ENCODE results near the gene DRGX.

Gene DRGX

DNA sequence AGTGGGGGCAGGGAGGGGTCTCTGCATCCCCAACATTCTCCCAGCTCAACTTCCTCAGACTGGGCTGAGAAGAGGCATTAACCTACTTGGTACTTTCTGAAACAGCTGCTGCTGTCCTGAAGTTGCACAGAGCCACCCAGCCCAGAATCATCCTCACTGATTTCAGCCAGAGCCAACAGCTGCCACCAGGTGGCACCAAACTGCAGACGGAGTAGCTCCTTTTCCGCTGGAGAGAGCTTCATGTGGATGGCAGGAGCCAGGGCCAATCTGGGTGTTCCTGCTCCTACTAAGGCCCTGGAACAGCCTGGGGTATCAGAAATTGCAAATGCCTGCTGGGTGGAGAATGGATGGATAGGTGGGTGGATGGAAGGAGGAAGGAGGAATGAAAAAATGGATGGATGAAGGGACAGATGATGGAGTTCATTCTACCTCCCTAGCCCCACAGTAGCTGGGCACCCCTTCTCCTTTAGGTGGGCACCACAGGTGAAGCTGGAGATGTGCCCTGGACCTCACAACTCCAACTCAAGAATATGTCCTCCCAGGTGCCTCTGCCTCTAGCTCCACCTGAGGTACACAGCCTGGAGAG is 11.8 kb upstream of the DRGX start:
- DNase-seq = peak; percentile 39

GRCh38 chr10:49407151-49407550 is 11.3 kb upstream of the DRGX start:
- DNase-seq = no peak

GRCh38 chr10:49404321-49404878 is 8.5 kb upstream of the DRGX start:
- no peak for DNase-seq

DNA sequence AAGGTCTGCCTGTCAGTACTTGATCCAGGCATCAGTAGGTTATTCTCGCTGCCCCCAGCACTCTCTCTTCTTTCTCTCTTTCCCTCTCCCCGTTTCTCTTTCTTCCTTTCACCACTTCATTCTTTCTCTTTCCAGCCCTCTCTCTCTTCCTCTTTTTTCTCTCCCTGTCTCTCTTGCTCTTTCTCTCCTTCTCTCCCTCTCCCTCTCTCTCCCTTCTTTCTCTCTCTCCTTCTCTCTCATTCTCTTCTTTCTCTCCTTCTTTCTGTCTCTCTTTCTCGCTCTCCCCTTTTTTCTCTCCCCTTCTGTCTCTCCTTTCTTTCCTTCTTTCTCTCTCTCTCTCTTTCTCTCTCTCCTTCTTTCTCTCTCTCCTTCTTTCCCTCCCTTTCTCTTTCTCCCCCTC is 7.5 kb upstream of the DRGX start:
- DNase-seq = no peak

DNA sequence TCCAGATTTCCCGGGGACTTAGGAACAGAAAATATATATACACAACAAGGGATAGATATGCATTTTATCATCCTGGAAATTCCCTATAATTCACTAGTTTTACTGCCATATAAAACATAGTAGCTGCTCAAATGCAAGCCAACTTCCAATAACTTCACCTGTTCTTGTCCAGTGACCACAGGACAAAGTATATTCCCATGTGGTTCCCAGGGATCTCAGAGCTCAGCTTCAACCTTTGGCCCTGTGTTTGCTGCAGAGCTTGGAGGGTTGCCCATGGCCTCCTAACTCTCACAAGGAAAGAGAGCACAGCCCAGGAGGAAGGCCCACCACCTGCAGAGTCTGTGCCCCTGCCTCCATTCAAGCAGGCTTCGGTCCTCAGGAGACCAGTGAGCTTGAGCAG is 4.5 kb upstream of the DRGX start:
- DNase-seq = no peak

DNA sequence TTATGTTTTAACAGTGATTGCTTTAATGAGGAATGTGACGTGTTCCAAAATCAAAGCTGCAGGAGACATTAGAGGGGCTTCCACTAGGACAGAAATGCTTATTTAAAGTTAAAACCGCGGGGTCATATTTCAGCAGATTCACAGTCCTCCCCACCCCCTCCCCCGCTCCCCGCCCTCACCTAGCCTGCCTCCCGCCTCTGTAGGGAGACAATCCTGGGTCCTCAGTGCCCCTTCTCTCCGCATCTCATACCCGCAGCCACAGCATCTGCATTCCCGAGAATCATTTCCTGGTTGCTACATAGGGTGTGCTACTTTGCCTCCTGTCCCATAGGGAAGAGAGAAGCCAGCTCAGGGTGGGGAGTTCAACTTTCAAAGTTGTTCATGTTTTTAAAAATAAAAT is 3.1 kb upstream of the DRGX start:
- DNase-seq = no peak

DNA sequence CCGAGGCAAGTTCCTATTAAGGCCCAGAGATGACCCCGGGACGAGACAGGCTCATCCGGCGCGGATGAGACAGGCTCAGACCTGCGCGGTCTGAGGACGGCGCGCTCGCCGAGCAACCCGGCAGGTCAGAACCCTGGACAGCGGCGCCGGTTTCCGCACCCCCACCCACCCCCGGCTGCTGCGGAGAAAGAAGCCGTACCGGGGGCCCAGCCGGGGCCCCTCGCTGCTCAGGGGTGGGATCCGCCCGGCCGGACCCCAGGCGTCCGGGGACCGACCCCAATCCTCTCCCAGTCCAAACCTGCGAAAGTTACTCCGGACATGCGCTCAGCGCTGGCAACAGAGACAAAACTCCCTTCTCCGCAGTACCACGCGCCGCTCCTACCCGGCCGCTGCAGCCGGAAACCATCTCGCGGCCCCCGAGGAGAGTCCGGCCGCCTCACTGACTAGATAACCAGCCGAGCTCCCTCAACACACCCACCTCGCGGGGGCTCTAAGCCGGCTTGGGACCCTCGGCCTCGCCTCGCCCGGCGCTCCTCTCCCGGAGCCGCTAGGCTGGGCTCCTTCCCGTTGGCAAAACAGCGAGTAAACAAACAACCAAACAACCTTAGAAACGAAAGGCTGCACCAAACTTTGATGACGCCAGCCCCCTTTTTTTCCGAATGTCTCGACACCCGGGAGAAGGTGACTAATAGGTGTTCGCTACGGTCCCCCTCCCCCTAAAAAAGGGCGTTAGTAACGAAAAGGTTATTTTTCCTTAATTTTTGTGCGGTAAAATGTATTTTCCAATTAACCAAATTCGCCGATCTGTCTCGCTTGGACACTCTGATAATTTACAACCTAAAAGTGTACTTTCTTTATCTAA is 2.3 kb upstream of the DRGX start:
- DNase-seq = peak; percentile 19

- no peak for DNase-seq
These were observed 1.4 kb upstream of the DRGX start for GRCh38 chr10:49397036-49397999.

- DNase-seq = no peak
These were observed 744 bp upstream of the DRGX start for GRCh38 chr10:49396666-49396999.

GRCh38 chr10:49394933-49395740 is 752 bp downstream of the DRGX start:
- DNase-seq = no peak

DNA sequence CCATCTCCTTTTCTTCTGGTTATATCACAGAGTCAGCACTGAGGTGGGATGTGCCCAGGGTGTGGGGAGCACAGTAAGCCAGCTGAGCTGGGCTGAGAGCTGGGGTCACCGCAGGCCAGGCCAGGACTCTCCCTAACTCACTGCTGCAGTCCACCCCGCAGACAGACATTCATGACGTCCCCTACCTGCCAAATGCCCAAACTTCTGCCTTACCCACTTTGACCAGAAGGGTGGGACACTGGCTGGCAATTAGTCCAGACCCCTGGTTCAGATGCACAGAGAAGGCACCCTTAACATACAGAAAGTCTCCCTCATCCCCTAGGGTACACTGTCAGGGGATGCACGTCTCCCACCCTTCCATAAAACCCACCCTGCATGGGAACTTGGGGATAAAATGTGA is 2.1 kb downstream of the DRGX start:
- DNase-seq = no peak

GRCh38 chr10:49393301-49393700 is 2.6 kb downstream of the DRGX start:
- DNase-seq = no peak

GRCh38 chr10:49389361-49389933 is 6.4 kb downstream of the DRGX start:
- no peak for DNase-seq

DNA sequence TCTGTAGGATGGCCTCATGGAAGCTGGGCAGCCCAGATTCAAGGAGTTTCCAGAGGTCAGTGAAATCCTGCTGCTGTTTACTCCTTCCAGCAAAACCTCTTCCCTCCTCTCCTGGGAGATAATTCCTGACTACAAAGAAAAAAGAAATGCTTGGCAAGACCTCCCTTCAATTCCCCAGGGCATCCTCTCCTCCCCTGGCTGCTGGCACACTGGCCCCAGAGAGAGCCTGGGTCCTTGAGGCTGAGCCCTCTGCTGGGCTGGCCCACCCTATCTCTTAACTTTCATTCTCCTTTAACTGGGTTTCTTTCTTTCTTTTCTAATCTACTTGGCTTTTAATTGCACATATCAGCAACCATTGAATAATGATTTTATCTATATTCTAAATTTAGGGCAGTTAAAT is 7.7 kb downstream of the DRGX start:
- no peak for DNase-seq

DNA sequence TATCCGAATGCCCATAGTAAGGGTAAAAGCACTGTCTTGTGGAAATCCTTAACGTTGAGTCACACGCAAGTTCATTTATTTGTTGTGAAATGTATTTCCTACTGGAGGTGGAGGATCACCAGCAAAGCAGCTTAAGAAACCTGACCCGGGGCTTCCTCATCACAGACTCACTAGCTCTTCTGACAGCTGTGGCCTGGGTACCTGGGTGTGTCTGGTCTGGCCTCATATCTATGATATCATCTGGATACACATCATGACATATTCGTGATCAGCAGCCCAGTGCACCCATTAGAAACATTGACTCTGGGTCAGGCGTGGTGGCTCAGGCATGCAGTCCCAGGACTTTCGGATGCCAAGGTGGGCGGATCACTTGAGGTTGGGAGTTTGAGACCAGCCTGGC is 8.8 kb downstream of the DRGX start:
- DNase-seq = no peak

- DNase-seq = no peak
These were observed 9.7 kb downstream of the DRGX start for GRCh38 chr10:49385939-49386922.

- no peak for DNase-seq
These were observed 11.5 kb downstream of the DRGX start for GRCh38 chr10:49384268-49384953.

GRCh38 chr10:49383853-49384252 is 12.0 kb downstream of the DRGX start:
- no peak for DNase-seq

DNA sequence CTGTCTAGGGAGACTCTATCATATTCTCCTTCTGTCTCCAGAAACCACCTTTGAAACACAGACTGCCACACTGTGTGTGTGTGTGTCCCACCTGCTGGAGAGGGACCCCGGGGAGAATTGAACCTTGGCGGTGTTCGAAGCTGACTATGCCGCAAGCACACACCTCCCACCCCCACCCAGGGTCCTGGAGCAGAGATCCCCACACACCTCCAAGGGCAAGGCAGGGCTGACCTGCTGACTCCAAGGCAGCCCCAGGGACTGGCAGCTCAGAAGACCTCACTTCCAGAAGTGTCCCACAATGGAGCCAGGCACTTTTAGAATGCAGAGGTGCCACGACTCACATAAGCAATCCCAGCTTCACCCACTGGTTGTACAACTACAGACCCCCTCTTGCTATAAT is 13.1 kb downstream of the DRGX start:
- no peak for DNase-seq

GRCh38 chr10:49382226-49382625 is 13.7 kb downstream of the DRGX start:
- no peak for DNase-seq

All from activated CD4-positive, alpha-beta T cell treated with anti-CD3 and anti-CD28 coated beads for 1 hour (primary cell).